GM19035 (cell line): ENCODE results near the gene ERCC3.

Experiments used
- ATAC-seq: cut with Tn5 transposase; IDR thresholded peaks from one replicate; pipeline ENCODE4 v1.9.1; 2021; ENCODE audit not compliant: unreplicated experiment

The ERCC3 gene

GRCh38 chr2:127293748-127294562, at the start of gene ERCC3:
TSS of gene ERCC3 (minus strand) at chr2:127294144. CDS start at chr2:127294081, 63 bp downstream.
- peak; percentile 99 for ATAC-seq

DNA sequence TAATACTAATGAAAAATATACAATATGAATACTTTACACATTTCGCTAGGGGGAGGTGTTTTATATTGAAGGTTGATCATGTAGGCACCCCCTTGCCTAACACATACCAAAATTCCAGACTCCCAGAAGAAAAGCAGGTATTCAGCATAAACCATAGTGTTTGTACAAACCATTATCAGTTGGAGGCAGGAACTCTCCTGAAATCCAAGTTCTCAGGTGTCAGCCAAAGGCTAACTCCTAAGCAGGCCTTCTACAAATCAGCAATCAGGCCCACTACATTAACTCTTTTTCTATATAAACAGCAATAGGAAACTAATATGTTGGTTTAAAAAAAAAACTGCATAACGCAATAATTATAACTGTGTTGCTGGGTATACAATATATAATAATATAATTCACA, 49.3 kb upstream of the ERCC3 start:
- no peak for ATAC-seq

DNA sequence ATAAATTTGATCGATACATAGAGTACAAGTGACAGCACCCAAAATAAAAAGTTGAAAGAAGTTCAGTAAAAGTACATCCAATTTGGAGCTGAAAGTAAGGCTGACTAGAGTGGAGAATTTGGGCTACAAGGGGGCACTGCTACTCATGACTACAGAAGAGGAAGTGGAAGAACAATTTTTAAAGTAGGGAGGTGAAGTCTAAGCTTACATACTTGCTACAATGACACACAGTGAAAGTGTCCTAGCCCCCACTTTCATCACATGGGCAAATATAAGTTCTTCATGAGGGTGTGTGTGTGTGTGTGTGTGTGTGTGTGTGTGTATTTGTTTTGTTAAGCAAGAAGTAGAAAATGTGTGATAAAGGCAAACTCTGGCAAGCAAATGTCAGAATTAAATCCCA, 48.2 kb upstream of the ERCC3 start:
- ATAC-seq, result no peak

DNA sequence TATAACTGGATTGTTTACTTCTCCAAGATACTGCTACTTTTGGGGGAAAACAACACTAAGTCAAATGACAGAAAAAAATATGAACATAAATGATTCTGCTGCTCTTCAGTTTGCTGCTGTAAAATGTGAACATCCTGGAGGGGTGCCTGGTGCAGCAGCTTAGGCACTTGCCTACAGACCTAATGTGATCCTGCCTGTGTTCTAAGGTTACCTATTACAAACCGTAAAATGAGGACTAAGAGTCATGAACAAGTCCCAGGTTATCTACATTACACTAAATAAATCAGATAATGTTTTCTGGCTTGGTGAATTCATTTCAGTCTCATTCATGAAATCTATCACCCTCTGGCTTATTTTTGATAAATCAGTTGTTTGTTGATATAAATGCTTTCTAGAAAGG, 38.4 kb upstream of the ERCC3 start:
- ATAC-seq, result no peak

DNA sequence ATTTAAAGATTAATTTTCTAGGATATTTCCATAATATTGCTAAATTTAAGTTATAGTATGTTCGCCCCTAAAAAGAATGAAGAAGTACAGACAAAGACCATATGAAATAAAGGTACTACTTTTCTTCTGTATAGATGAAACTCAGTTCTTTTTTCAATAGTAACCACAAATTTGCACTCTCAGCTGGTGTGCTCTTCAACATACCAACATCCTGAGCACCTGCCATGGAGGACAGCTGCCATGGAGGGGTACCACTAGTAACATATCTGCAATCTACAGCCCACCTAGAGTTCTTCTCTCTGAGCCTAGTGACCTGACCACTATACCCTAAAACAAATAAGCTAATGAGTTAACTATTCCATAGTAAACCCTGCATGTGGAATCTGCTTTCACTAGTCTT, 36.8 kb upstream of the ERCC3 start:
- ATAC-seq, result peak; percentile 76

GRCh38 chr2:127326289-127326945, 32.5 kb upstream of the ERCC3 start:
- no peak for ATAC-seq

DNA sequence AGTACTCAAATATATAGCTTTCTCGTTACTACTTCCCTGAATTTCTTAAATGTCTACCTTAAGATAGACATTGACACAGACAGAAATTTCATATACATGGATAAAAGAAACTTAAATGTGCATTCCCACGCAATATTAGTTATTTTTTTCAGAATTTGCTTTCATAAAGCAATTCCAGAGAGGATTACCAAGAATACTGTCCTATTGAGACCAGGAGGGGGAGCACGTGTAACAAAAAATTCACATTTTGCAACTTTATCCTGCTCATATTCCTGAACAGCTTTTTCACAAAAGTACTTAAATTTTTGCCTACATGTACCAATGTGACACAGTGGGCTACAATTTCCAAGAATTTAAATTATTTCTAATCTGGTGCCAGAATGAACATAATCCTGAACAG, 30.7 kb upstream of the ERCC3 start:
- no peak for ATAC-seq

DNA sequence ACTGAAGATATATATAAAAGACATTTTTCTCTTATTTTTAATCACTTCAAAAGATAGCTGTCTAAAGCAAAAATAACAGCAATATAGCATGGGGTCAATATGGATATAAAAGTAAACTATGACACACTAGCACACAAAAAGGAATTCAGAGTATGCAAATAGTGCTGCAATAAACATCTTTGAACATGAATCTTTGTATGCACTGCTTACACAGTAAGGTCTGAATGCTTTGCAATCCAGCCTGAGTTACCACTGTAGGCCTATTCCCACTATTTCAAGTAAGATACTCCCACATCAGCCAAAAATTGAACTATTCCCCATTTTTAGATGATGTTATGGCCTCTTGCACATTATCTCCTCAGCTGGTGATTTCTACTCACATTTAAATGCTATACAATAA, 27.4 kb upstream of the ERCC3 start:
- no peak for ATAC-seq

GRCh38 chr2:127320586-127321275, 26.8 kb upstream of the ERCC3 start:
- no peak for ATAC-seq

- ATAC-seq, result no peak
Observed at GRCh38 chr2:127320067-127320466, 26.1 kb upstream of the ERCC3 start.

DNA sequence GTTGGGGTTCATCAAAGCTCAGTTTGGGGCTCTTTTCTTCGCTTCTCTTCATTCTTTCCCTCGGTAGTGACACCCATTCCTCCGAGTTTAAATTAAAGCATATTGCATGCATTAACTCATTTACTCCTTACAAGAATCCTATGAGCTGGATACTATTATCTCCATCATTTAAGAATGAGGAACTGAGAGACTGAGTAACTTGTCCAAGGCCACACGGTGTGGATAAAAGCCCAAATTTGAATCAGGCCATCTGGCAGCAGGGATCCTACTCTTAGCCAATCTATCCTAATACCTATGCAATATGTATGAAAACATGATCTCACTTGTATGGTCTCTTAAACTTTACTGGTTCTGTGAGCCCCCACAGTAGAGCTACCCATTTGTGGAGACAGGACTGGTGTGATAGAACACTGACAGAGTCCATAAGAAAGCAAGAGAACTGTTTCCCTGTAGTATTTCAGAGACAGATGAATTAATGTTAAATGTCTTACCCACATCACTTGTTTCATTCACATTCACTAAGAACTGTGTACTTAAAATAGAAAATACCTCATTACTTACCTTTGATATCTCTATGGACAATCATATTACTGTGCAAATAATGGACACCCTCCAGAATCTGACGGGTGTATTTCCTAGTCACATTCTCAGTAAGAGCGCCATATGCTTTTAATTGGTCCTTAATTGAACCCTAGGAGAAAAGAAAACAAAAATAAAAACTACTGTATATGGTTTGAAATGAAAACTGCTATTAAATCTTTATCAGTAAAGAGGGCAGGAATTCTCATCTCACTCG, 20.4 kb upstream of the ERCC3 start:
- no peak for ATAC-seq

DNA sequence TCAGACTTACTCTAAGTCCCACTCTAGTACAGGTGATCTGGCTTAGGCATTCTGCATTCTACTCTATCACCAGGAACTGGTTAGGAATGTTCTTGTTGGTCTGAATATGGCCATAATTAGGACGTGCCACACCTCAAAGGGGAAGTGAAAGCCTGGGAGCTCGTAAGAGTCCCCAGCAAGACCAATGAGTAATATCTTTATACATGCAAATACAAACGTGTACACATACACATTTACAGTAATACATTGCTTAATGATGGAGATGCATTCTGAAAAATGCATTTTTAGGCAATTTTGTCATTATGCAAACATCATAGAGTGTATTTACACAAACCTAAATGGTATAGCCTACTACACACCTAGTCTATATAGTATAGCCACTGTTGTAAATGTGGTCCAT, 19.5 kb upstream of the ERCC3 start:
- ATAC-seq, result peak; percentile 95

DNA sequence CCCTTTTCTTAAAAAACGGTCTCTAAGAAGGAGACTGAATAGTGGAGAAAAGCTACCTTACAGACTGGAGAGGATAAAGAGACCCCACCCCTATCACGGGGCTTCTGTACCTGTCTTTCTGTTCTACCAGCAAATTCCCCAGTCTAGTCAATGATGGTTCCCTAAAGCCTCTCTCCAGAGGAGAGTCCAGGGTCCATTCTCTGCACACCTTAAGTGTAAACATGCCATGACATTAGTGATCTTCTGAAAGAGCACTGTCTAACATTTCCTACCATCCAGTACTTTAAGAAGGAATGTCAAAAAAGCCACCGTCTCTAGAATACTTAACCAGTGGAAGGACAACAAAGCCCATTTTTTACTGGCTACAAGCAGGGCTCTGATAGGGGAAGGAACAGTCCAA, 17.0 kb upstream of the ERCC3 start:
- ATAC-seq, result no peak

DNA sequence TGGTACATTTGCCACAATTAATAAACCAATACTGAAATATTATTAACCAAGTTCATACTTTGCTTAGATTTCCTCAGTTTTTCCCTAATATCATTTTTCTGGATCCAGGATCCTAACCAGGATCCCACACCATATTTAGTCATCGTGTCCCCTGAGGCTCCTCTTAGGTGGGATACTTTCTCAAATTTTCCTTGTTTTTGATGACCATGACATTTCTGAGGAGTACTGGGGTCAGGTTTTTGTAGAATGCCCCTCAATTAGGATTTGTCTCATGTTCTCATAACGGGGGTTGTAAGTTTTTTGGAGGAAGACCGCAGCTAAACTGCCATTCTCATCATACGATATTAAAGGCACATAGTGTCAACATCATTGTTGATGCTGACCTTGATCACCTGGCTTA, 15.5 kb upstream of the ERCC3 start:
- ATAC-seq, result no peak

DNA sequence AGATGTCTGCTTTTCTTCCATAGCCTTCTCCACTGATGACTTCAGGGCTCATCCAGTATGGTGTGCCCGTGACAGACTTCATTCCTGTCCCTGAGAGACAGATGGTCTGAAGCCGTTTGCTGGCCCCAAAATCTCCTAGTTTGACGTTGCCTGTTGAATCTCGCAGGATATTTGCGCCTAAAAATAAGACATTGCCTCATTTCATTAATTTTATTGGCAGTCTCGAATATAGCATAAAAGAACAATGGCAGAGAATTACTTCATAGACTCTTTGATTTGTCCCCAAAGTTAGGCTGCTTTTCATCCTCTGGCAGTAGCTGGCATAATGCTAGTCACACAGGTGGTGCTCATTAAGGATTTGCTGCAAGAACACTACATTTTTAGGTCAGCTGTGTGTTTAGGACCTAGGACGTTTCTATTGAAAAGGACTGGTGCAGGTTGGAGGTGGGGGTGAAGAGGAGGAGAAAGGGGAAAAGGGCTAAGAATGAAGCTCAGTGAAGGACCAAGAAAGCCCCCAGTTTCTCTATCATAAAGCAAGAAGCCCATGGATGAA, 14.7 kb upstream of the ERCC3 start:
- no peak for ATAC-seq

GRCh38 chr2:127305990-127306585, 12.1 kb upstream of the ERCC3 start:
- ATAC-seq, result no peak

- no peak for ATAC-seq
Observed at GRCh38 chr2:127302168-127302567, 8.2 kb upstream of the ERCC3 start.

GRCh38 chr2:127293386-127293747, 577 bp downstream of the ERCC3 start:
- ATAC-seq, result no peak

DNA sequence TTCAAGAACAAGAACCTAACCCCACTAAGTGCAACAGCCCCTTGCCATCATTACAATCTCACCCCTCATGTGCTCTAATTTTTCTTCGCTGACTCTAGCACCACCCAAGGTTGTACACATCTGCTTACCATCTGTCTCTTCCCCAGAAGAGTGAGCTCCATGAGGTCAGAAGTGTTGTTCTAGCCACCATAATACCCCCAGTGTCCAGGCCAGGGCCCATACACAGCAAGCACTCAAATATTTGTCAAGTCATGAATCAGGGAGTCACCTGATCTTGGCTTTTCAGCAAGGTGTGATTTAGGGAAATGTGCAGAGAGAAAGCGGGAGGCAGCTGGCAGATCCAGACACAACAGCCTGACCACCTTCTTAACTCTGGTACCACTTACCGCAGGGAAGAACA, 5.7 kb downstream of the ERCC3 start:
- ATAC-seq, result no peak

GRCh38 chr2:127283275-127283674, 10.7 kb downstream of the ERCC3 start:
- no peak for ATAC-seq

- no peak for ATAC-seq
Observed at GRCh38 chr2:127280693-127281092, 13.3 kb downstream of the ERCC3 start.
